ENCODE measurements around the gene EMC7.
"Not testable (repeated sequence)": the region's sequence is repeated elsewhere in the genome, so short reads cannot be mapped to it uniquely, and the experiment has no call there.

Gene EMC7

GRCh38 chr15:34099914-34100313 lies 1.7 kb downstream of the EMC7 start:
- in situ Hi-C loops (cut with HindIII; ENCODE audit: low sequenced_read_pairs) = no loop called here

GRCh38 chr15:34085746-34086145 lies 15.9 kb downstream of the EMC7 start:
- in situ Hi-C loops (cut with HindIII; ENCODE audit: low sequenced_read_pairs) = no loop called here

- in situ Hi-C loops (cut with HindIII; ENCODE audit: low sequenced_read_pairs) = no loop called here
These were observed 17.6 kb downstream of the EMC7 start for GRCh38 chr15:34084086-34084485.

GRCh38 chr15:34079904-34080303 lies 21.8 kb downstream of the EMC7 start:
- in situ Hi-C loops (cut with HindIII; ENCODE audit: low sequenced_read_pairs) = loop anchor here (5.0 kb wide), 1 partner anchor 43 kb away; the partner anchor contains the start of gene AVEN

GRCh38 chr15:34078900-34079299 lies 22.8 kb downstream of the EMC7 start:
- in situ Hi-C loops (cut with HindIII; ENCODE audit: low sequenced_read_pairs) = loop anchor here (5.0 kb wide), 1 partner anchor 42 kb away; the partner anchor contains the start of gene AVEN

GRCh38 chr15:34076785-34077184 lies 24.9 kb downstream of the EMC7 start:
- in situ Hi-C loops (cut with HindIII; ENCODE audit: low sequenced_read_pairs) = loop anchor here (5.0 kb wide), 1 partner anchor 39 kb away; the partner anchor contains the start of gene AVEN

- in situ Hi-C loops (cut with HindIII; ENCODE audit: low sequenced_read_pairs) = no loop called here
These were observed 31.7 kb downstream of the EMC7 start for GRCh38 chr15:34070003-34070402.

- in situ Hi-C loops (cut with HindIII; ENCODE audit: low sequenced_read_pairs) = no loop called here
These were observed 35.7 kb downstream of the EMC7 start for GRCh38 chr15:34065941-34066340.

GRCh38 chr15:34065261-34065660 lies 36.4 kb downstream of the EMC7 start:
- in situ Hi-C loops (cut with HindIII; ENCODE audit: low sequenced_read_pairs) = no loop called here

GRCh38 chr15:34064438-34064837 lies 37.2 kb downstream of the EMC7 start:
- in situ Hi-C loops (cut with HindIII; ENCODE audit: low sequenced_read_pairs) = no loop called here

GRCh38 chr15:34059946-34060345 lies 41.7 kb downstream of the EMC7 start:
- in situ Hi-C loops (cut with HindIII; ENCODE audit: low sequenced_read_pairs) = no loop called here

GRCh38 chr15:34059476-34059875 lies 42.2 kb downstream of the EMC7 start:
- in situ Hi-C loops (cut with HindIII; ENCODE audit: low sequenced_read_pairs) = no loop called here

- in situ Hi-C loops (cut with HindIII; ENCODE audit: low sequenced_read_pairs) = no loop called here
These were observed 44.8 kb downstream of the EMC7 start for GRCh38 chr15:34056911-34057310.

GRCh38 chr15:34055868-34056595 lies 45.6 kb downstream of the EMC7 start:
- in situ Hi-C loops (cut with HindIII; ENCODE audit: low sequenced_read_pairs) = no loop called here

- in situ Hi-C loops (cut with HindIII; ENCODE audit: low sequenced_read_pairs) = no loop called here
These were observed 47.5 kb downstream of the EMC7 start for GRCh38 chr15:34054081-34054707.

- in situ Hi-C loops (cut with HindIII; ENCODE audit: low sequenced_read_pairs) = not testable (repeated sequence)
These were observed 51.3 kb downstream of the EMC7 start for GRCh38 chr15:34050385-34050784.

GRCh38 chr15:34049112-34049511 lies 52.5 kb downstream of the EMC7 start:
- in situ Hi-C loops (cut with HindIII; ENCODE audit: low sequenced_read_pairs) = no loop called here

GRCh38 chr15:34047893-34048775 lies 53.5 kb downstream of the EMC7 start:
- in situ Hi-C loops (cut with HindIII; ENCODE audit: low sequenced_read_pairs) = no loop called here

GRCh38 chr15:34046471-34047145 lies 55.1 kb downstream of the EMC7 start:
- in situ Hi-C loops (cut with HindIII; ENCODE audit: low sequenced_read_pairs) = no loop called here

GRCh38 chr15:34043813-34044212 lies 57.8 kb downstream of the EMC7 start:
- in situ Hi-C loops (cut with HindIII; ENCODE audit: low sequenced_read_pairs) = no loop called here

GRCh38 chr15:34043391-34043790 lies 58.3 kb downstream of the EMC7 start:
- in situ Hi-C loops (cut with HindIII; ENCODE audit: low sequenced_read_pairs) = no loop called here

Measured in endothelial cell of hepatic sinusoid (primary cell).